ENCODE data around the gene ACACA.

The ACACA gene

GRCh38 chr17:37393352-37393751 is 13.3 kb downstream of the ACACA start:
- peaks cover 13% of the 10 kb centered on the region for H3K4me1 ChIP-seq (ENCODE audit: control insufficient read depth, insufficient read depth, low read length)
- TF ChIP-seq ZNF266 (tag by site-specific recombination; IDR thresholded peaks at IDR 0.05; ENCODE audit: low read depth) (no peak), ZNF133 (tag by site-specific recombination; IDR thresholded peaks at IDR 0.05) (peak; percentile 93), PRDM4 (tag by site-specific recombination; IDR thresholded peaks at IDR 0.05) (no peak), ZSCAN30 (tag by site-specific recombination; IDR thresholded peaks at IDR 0.05) (no peak), ZNF19 (tag by site-specific recombination; IDR thresholded peaks at IDR 0.05; ENCODE audit: low read depth) (no peak), ZNF155 (tag by site-specific recombination; IDR thresholded peaks at IDR 0.05) (no peak), ZNF76 (tag by site-specific recombination; IDR thresholded peaks at IDR 0.05; ENCODE audit: borderline replicate concordance, low read depth) (no peak), ZNF398 (tag by site-specific recombination; IDR thresholded peaks at IDR 0.05) (no peak)
- H3K9me3 ChIP-seq (ENCODE audit: control insufficient read depth, insufficient read depth, low read depth, low read length) = no peaks in the 10 kb centered on the region
- no peaks in the 10 kb centered on the region for H3K36me3 ChIP-seq (ENCODE audit: control insufficient read depth in 2 of 2, insufficient read depth in 1 of 2, low read length in 2 of 2)
- ChIA-PET CTCF (interaction anchor here (0.6 to 10.9 kb wide), 3 partner anchors 18 to 275 kb away, joined by 3 to 141 read pairs (median 3); partner anchors contain the start of gene C17orf78), POLR2A (no interaction called here)
- no peak overlapping the region for H3K4me3 ChIP-seq (ENCODE audit: low read depth, low read length)
- no peak overlapping the region for H3K27ac ChIP-seq (ENCODE audit: extremely low read depth, low read depth, low read length)

GRCh38 chr17:37392024-37392590 is 14.5 kb downstream of the ACACA start:
- no peak overlapping the region for H3K27ac ChIP-seq (ENCODE audit: extremely low read depth, low read depth, low read length)
- TF ChIP-seq ZNF629 (tag by site-specific recombination; IDR thresholded peaks at IDR 0.05) (peak; percentile 64), ZNF18 (tag by site-specific recombination; IDR thresholded peaks at IDR 0.05) (peak; percentile 79), OSR2 (tag by site-specific recombination; IDR thresholded peaks at IDR 0.05) (peak; percentile 92), ZNF701 (tag by site-specific recombination; IDR thresholded peaks at IDR 0.05) (no peak), ZNF664 (tag by site-specific recombination; IDR thresholded peaks at IDR 0.05) (no peak), ZNF19 (tag by site-specific recombination; IDR thresholded peaks at IDR 0.05; ENCODE audit: low read depth) (no peak), PRDM10 (tag by site-specific recombination; IDR thresholded peaks at IDR 0.05) (peak; percentile 28; the same call in 1 of the 2 replicates), BCL11A (tag by site-specific recombination; IDR thresholded peaks at IDR 0.05; ENCODE audit: low read depth) (0 out of 2 replicates have a peak, but pooled peaks have one; percentile 16), ZNF10 (tag by site-specific recombination; IDR thresholded peaks at IDR 0.05) (peak; percentile 54; the same call in 1 of the 2 replicates), ZBTB17 (tag by site-specific recombination; IDR thresholded peaks at IDR 0.05) (peak; percentile 37; the same call in 1 of the 2 replicates), ZNF223 (tag by site-specific recombination; IDR thresholded peaks at IDR 0.05) (no peak), SP7 (tag by site-specific recombination; IDR thresholded peaks at IDR 0.05) (0 out of 2 replicates have a peak, but pooled peaks have one; percentile 18), ZNF600 (tag by site-specific recombination; IDR thresholded peaks at IDR 0.05) (0 out of 2 replicates have a peak, but pooled peaks have one; percentile 44)
- no peaks in the 10 kb centered on the region for H3K9me3 ChIP-seq (ENCODE audit: control insufficient read depth, insufficient read depth, low read depth, low read length)
- peaks cover 13% of the 10 kb centered on the region for H3K4me1 ChIP-seq (ENCODE audit: control insufficient read depth, insufficient read depth, low read length)
- ChIA-PET CTCF (interaction anchor here (0.5 to 10.9 kb wide), 5 partner anchors 16 to 953 kb away, joined by 3 to 141 read pairs (median 4); partner anchors contain the start of gene C17orf78), POLR2A (interaction anchor here (0.6 to 1.4 kb wide), 2 partner anchors 11 to 15 kb away, joined by 5 to 7 read pairs; partner anchors contain the start of gene TADA2A)
- no peaks in the 10 kb centered on the region for H3K36me3 ChIP-seq (ENCODE audit: control insufficient read depth in 2 of 2, insufficient read depth in 1 of 2, low read length in 2 of 2)
- H3K4me3 ChIP-seq (ENCODE audit: low read depth, low read length) = no peak overlapping the region

All from HEK293 (cell line).